ENCODE results near the gene MAGEA9. TPM values are rescaled to one million over a fixed set of nuclear protein-coding genes. Genes with fewer than 3 reads are reported as not detected.
"Not testable (repeated sequence)": the region's sequence is repeated elsewhere in the genome, so short reads cannot be mapped to it uniquely, and the experiment has no call there.

Gene MAGEA9
- total RNA-seq, 1 donor from 2014 or later = not detected

DNA sequence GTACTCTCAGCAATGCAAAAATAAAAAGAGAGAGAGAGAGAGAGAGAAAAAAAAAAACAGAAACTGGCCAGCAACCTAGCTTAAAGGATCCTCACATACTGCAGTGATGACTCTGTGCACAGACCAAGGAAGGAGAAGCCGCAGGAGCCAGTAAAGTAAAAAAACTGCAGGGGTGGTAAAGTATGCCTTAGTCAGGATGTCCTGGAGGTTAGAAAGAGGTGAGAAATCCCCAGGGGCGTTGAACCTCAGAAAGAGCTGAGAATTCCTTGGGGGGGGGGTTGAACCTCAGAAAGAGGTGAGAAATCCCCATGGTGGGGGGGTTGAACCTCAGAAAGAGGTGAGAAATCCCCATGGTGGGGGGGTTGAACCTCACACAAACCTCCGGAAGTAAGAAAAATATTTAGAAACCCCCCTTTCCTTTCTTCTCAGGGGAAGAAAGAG is 48.0 kb downstream of the MAGEA9 start:
- H3K4me3 ChIP-seq (ENCODE audit: insufficient read depth, low read depth, low read length) = peak overlapping the region; percentile 54
- FAIRE-seq = no peak
- H3K4me1 ChIP-seq (ENCODE audit: insufficient read depth, low read length) = peaks cover 6% of the 10 kb centered on the region
- peak overlapping the region; percentile 95 for H3K27ac Mint-ChIP-seq (ENCODE audit: unreplicated experiment)
- H3K4me3 Mint-ChIP-seq (ENCODE audit: unreplicated experiment) = peak overlapping the region; percentile 82
- no peaks in the 10 kb centered on the region for H3K9me3 Mint-ChIP-seq (ENCODE audit: unreplicated experiment)
- peak overlapping the region; percentile 85 for H3K9ac ChIP-seq (ENCODE audit: low read length)
- TF ChIP-seq, protein P1, sequence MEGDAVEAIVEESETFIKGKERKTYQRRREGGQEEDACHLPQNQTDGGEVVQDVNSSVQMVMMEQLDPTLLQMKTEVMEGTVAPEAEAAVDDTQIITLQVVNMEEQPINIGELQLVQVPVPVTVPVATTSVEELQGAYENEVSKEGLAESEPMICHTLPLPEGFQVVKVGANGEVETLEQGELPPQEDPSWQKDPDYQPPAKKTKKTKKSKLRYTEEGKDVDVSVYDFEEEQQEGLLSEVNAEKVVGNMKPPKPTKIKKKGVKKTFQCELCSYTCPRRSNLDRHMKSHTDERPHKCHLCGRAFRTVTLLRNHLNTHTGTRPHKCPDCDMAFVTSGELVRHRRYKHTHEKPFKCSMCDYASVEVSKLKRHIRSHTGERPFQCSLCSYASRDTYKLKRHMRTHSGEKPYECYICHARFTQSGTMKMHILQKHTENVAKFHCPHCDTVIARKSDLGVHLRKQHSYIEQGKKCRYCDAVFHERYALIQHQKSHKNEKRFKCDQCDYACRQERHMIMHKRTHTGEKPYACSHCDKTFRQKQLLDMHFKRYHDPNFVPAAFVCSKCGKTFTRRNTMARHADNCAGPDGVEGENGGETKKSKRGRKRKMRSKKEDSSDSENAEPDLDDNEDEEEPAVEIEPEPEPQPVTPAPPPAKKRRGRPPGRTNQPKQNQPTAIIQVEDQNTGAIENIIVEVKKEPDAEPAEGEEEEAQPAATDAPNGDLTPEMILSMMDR (IDR thresholded peaks at IDR 0.05; ENCODE audit: insufficient read depth, low read depth, low read length) = no peak
- TF ChIP-seq EZH2 (IDR thresholded peaks at IDR 0.05; ENCODE audit: insufficient read depth, low read length) = no peak
- peak overlapping the region; percentile 86 for H3K4me2 ChIP-seq (ENCODE audit: low read length)
- no peaks in the 10 kb centered on the region for H4K20me1 ChIP-seq (ENCODE audit: insufficient read depth, low read length)
- H3K36me3 ChIP-seq (ENCODE audit: insufficient read depth, low read length) = no peaks in the 10 kb centered on the region
- no peaks in the 10 kb centered on the region for H3K27me3 Mint-ChIP-seq (ENCODE audit: low read depth, unreplicated experiment)
- peak overlapping the region; percentile 82 for H2AFZ ChIP-seq (ENCODE audit: low read depth, low read length)
- H3K27ac ChIP-seq (ENCODE audit: low read depth, low read length) = peak overlapping the region; percentile 81
- no peaks in the 10 kb centered on the region for H3K27me3 ChIP-seq (ENCODE audit: insufficient read depth, low read length)
- H3K36me3 Mint-ChIP-seq (ENCODE audit: low read depth, unreplicated experiment) = no peaks in the 10 kb centered on the region
- no peaks in the 10 kb centered on the region for H3K9me3 ChIP-seq (ENCODE audit: insufficient read depth, low read depth, low read length)
- H3K4me1 Mint-ChIP-seq (ENCODE audit: low read depth, unreplicated experiment) = peaks cover 11% of the 10 kb centered on the region
- H3K79me2 ChIP-seq (ENCODE audit: insufficient read depth, low read length) = no peaks in the 10 kb centered on the region
- DNase-seq (ENCODE audit: low read depth) = peak; percentile 68

DNA sequence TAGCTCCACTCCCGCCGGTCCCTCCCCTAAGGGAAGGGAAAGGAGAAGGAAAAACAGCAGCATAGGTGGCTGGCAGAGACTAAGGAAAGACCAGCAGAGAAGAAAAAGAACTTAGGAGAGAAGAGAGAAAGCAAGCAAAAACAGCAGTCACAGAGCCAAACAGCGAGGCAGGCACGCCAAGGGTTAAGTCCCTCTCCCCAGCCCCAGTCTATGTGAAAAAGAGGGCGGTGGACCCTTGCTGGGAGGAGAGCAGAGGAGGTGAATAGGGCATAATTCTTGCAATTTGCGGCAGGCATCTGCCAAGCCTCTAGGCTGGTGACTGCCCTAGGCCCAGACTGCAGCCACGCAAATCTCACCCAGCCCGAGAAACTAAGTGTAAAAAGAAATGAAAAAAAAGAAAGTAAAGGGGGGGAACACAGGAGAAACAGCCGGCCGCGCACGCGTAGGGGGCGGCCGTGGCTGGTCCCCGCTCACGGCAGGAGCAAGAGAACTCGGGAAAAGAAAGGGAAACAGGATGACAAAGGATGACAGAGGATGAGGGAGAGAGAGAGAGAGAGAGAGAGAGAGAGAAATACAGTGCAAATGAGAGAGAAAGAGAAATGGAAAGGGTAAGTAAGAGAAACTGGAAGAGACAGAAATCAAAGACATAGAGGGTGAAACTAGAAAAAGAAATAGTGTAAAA is 48.6 kb downstream of the MAGEA9 start:
- Histone ChIP-seq H2AFZ (ENCODE audit: low read depth, low read length) (peak overlapping the region; percentile 82), H3K27me3 (ENCODE audit: insufficient read depth, low read length) (no peaks in the 10 kb centered on the region), H4K20me1 (ENCODE audit: insufficient read depth, low read length) (no peaks in the 10 kb centered on the region), H3K9ac (ENCODE audit: low read length) (peak overlapping the region; percentile 85), H3K4me2 (ENCODE audit: low read length) (peak overlapping the region; percentile 86), H3K9me3 (ENCODE audit: insufficient read depth, low read depth, low read length) (no peaks in the 10 kb centered on the region), H3K36me3 (ENCODE audit: insufficient read depth, low read length) (no peaks in the 10 kb centered on the region), H3K27ac (ENCODE audit: low read depth, low read length) (peak overlapping the region; percentile 81), H3K4me1 (ENCODE audit: insufficient read depth, low read length) (peaks cover 6% of the 10 kb centered on the region), H3K4me3 (ENCODE audit: insufficient read depth, low read depth, low read length) (peak overlapping the region; percentile 54), H3K79me2 (ENCODE audit: insufficient read depth, low read length) (no peaks in the 10 kb centered on the region)
- Mint-ChIP-seq H3K4me3 (ENCODE audit: unreplicated experiment) (peak overlapping the region; percentile 82), H3K4me1 (ENCODE audit: low read depth, unreplicated experiment) (peaks cover 11% of the 10 kb centered on the region), H3K27ac (ENCODE audit: unreplicated experiment) (peak overlapping the region; percentile 95), H3K9me3 (ENCODE audit: unreplicated experiment) (no peaks in the 10 kb centered on the region), H3K36me3 (ENCODE audit: low read depth, unreplicated experiment) (no peaks in the 10 kb centered on the region), H3K27me3 (ENCODE audit: low read depth, unreplicated experiment) (no peaks in the 10 kb centered on the region)
- peak; percentile 24 for DNase-seq (ENCODE audit: low read depth)
- TF ChIP-seq, protein P1 (IDR thresholded peaks at IDR 0.05; ENCODE audit: insufficient read depth, low read depth, low read length) = no peak
- no peak for TF ChIP-seq EZH2 (IDR thresholded peaks at IDR 0.05; ENCODE audit: insufficient read depth, low read length)
- FAIRE-seq = peak; percentile 43

DNA sequence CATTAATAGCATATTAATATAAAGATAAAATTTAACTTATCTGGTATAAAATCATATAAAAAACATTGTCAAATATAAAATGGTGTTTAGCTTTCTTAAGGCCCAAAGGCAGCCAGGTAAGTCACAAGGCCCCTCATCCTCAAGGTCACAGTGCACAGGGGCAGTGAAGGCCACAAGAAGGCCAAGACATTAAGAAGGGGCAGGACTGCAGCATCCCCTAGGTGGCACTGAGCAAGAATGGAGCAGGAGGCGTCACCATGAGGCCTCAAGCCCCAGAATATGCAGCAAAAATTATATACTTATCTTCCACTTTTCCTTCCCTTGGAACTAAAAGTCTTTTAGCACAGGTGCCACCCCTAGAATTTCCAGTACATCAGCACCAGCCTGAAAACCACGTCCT is 49.7 kb downstream of the MAGEA9 start:
- peaks cover 11% of the 10 kb centered on the region for H3K4me1 Mint-ChIP-seq (ENCODE audit: low read depth, unreplicated experiment)
- no peak overlapping the region for H3K4me3 ChIP-seq (ENCODE audit: insufficient read depth, low read depth, low read length)
- peaks cover 6% of the 10 kb centered on the region for H3K4me1 ChIP-seq (ENCODE audit: insufficient read depth, low read length)
- H3K27ac Mint-ChIP-seq (ENCODE audit: unreplicated experiment) = peak overlapping the region; percentile 79
- no peaks in the 10 kb centered on the region for H3K79me2 ChIP-seq (ENCODE audit: insufficient read depth, low read length)
- no peaks in the 10 kb centered on the region for H3K36me3 Mint-ChIP-seq (ENCODE audit: low read depth, unreplicated experiment)
- H3K9me3 ChIP-seq (ENCODE audit: insufficient read depth, low read depth, low read length) = no peaks in the 10 kb centered on the region
- FAIRE-seq (peak; percentile 58), DNase-seq (ENCODE audit: low read depth) (no peak)
- H4K20me1 ChIP-seq (ENCODE audit: insufficient read depth, low read length) = no peaks in the 10 kb centered on the region
- TF ChIP-seq, protein P1 (IDR thresholded peaks at IDR 0.05; ENCODE audit: insufficient read depth, low read depth, low read length) = no peak
- no peak for TF ChIP-seq EZH2 (IDR thresholded peaks at IDR 0.05; ENCODE audit: insufficient read depth, low read length)
- H3K36me3 ChIP-seq (ENCODE audit: insufficient read depth, low read length) = no peaks in the 10 kb centered on the region
- H3K4me3 Mint-ChIP-seq (ENCODE audit: unreplicated experiment) = no peak overlapping the region
- H3K9me3 Mint-ChIP-seq (ENCODE audit: unreplicated experiment) = no peaks in the 10 kb centered on the region
- no peak overlapping the region for H2AFZ ChIP-seq (ENCODE audit: low read depth, low read length)
- no peak overlapping the region for H3K9ac ChIP-seq (ENCODE audit: low read length)
- no peaks in the 10 kb centered on the region for H3K27me3 ChIP-seq (ENCODE audit: insufficient read depth, low read length)
- no peak overlapping the region for H3K4me2 ChIP-seq (ENCODE audit: low read length)
- H3K27me3 Mint-ChIP-seq (ENCODE audit: low read depth, unreplicated experiment) = no peaks in the 10 kb centered on the region
- H3K27ac ChIP-seq (ENCODE audit: low read depth, low read length) = no peak overlapping the region

DNA sequence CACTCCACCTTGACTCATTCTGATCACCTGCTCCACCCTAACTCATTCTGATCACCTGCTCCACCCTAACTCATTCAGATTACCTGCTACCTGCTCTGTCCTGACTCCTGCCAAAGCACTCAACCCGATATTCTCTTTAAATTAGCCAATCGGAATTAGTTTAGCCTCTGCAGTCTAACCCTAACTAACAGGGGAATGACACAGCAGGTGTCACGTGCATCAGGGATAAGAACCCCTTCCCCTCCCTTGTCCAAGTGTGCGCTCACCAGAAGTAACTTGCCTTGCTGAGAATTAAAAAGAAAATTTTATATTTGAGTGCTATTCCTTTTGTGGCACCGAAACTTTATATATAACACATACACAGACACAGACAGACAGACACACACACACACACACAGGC is 55.0 kb downstream of the MAGEA9 start:
- H3K9ac ChIP-seq (ENCODE audit: low read length); H3K79me2 ChIP-seq (ENCODE audit: insufficient read depth, low read length); H3K4me2 ChIP-seq (ENCODE audit: low read length); H4K20me1 ChIP-seq (ENCODE audit: insufficient read depth, low read length); H3K27ac Mint-ChIP-seq (ENCODE audit: unreplicated experiment); H3K27me3 ChIP-seq (ENCODE audit: insufficient read depth, low read length); H3K36me3 Mint-ChIP-seq (ENCODE audit: low read depth, unreplicated experiment); H2AFZ ChIP-seq (ENCODE audit: low read depth, low read length); H3K27me3 Mint-ChIP-seq (ENCODE audit: low read depth, unreplicated experiment); H3K4me3 Mint-ChIP-seq (ENCODE audit: unreplicated experiment); DNase-seq (ENCODE audit: low read depth); H3K4me1 ChIP-seq (ENCODE audit: insufficient read depth, low read length); FAIRE-seq; H3K27ac ChIP-seq (ENCODE audit: low read depth, low read length); H3K36me3 ChIP-seq (ENCODE audit: insufficient read depth, low read length); H3K9me3 ChIP-seq (ENCODE audit: insufficient read depth, low read depth, low read length); H3K4me3 ChIP-seq (ENCODE audit: insufficient read depth, low read depth, low read length); H3K9me3 Mint-ChIP-seq (ENCODE audit: unreplicated experiment); H3K4me1 Mint-ChIP-seq (ENCODE audit: low read depth, unreplicated experiment): not testable (repeated sequence)

Data from astrocyte (in vitro differentiated cells and primary cell).